SK-N-MC (cell line): ENCODE results near the gene NPAS2.

Experiments
- EZH2 ChIP-seq: fragments of 200-600 bp; sonication (generic); IDR thresholded peaks from one replicate; pipeline ENCODE4 v1.6.1; 2017; ENCODE audit warnings: antibody characterized with exemption
- FOXP2 ChIP-seq: optimal IDR thresholded peaks from 2 replicates; pipeline ENCODE3; 2011; ENCODE audit warnings: mild to moderate bottlenecking, moderate library complexity; ENCODE audit not compliant: insufficient read depth; ENCODE audit errors: extremely low read length, control extremely low read depth
- POLR2AphosphoS5 ChIP-seq: IDR thresholded peaks from 2 replicates; pipeline ENCODE4 v1.6.1; 2012; ENCODE audit warnings: mild to moderate bottlenecking, low read depth, low read length, borderline replicate concordance

DNA sequence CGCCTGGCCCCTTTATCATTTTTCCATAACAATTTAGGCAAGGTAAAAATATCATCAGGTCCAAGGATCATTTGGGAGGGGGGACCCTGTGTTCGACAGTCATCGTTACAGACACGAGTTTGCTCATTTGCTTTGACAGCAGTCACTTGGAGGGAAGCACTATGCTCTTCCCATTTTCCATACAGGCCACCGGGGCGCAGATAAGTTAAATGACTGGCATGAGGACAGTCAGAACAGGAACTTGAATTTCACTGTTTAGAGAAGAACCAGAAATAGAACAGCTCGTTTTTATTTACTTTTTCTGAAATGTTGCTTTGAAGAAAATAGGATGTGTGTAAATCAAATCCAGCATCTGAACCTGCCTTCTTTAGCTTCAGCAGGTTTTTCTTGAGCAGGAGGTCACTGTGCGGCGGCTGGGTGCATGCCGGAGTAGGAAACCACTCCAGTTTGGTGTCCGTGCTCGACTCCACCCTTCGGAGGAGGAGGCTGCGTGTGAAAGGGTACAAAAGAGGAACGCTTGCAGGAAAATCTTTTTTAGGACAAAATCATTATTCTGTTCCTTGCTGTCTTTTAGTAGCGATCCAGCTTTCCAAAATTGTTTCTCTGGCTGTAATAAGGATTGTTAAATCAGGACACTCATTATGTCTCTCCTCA lies 15.2 kb downstream of the NPAS2 start:
- no peak for TF ChIP-seq POLR2AphosphoS5
- no peak for TF ChIP-seq EZH2
- TF ChIP-seq FOXP2: no peak
